K562 (cell line): Measurements from ENCODE around the gene BRMS1. TPM values are rescaled to one million over a fixed set of nuclear protein-coding genes. Genes with fewer than 3 reads are reported as not detected.

ENCODE experiments used
- ATAC-seq: fragments of 200-7000 bp; cut with Tn5 transposase; 3 replicates; pipeline ENCODE4 v1.9.1; 2020; ENCODE audit warnings: moderate library complexity
- BruUV-seq: library from RNA; stranded (reverse); fragments of 400-500 nt; replicated peaks from 2 replicates; lab custom pipeline; 2021; lab: Mats Ljungman, UMichigan
- CTCF ChIA-PET: fragments of 300-600 bp; formaldehyde crosslinking; extraction: SDS; loops from one replicate; lab custom pipeline; 2021; ENCODE audit warnings: low intra/inter-chr PET ratio; lab: Yijun Ruan, JAX
- POLR2A ChIA-PET: fragments of 300-600, 350-650 bp; sonication (Branson Sonifier 250); formaldehyde crosslinking; extraction: SDS; loops from one replicate; lab custom pipeline; 2021; ENCODE audit warnings: antibody characterized with exemption, inconsistent platforms; lab: Yijun Ruan, JAX
- DNase-seq, 4 experiments: peaks; one replicate each; pipeline versions ENCODE4 v3.0.0 to v3.0.0-alpha.2; 2011 to 2018; ENCODE audit warnings: low spot score in 3 of 4, mixed read lengths in 3 of 4; ENCODE audit errors: extremely low read depth in 1 of 4
- FAIRE-seq: peaks from 2 replicates; lab custom pipeline; 2011; peaks lifted over from hg19 to GRCh38; lab: Jason Lieb, UNC
- H2AFZ ChIP-seq: 2 replicates; pipeline ENCODE4 v1.6.0; 2011; ENCODE audit warnings: low read depth, low read length, control low read depth, inconsistent platforms
- H3K27ac ChIP-seq: fragments of 200-600 bp; 3 replicates; pipeline ENCODE4 v1.8.0; 2011; ENCODE audit warnings: low read depth, mild to moderate bottlenecking, control low read depth, inconsistent platforms, low read length, moderate library complexity, mixed read lengths; ENCODE audit errors: extremely low read depth
- H3K27me3 ChIP-seq, 2 experiments: fragments of 300-600 bp in 1 of 2; 2 replicates in 1 of 2; 3 replicates in 1 of 2; pipeline versions ENCODE4 v1.6.0 to v1.8.0; 2011; ENCODE audit warnings: inconsistent platforms in 2 of 2, low read length in 2 of 2, mild to moderate bottlenecking in 1 of 2, mixed read lengths in 1 of 2, moderate library complexity in 1 of 2; ENCODE audit not compliant: control insufficient read depth in 2 of 2, insufficient read depth in 2 of 2
- H3K36me3 ChIP-seq: fragments of 300-600 bp; 3 replicates; pipeline ENCODE4 v1.8.0; 2011; ENCODE audit warnings: mild to moderate bottlenecking, low read length, inconsistent platforms; ENCODE audit not compliant: control insufficient read depth, insufficient read depth
- H3K4me1 ChIP-seq, 2 experiments: fragments of 200-600 bp in 1 of 2; replicated peaks in 1 of 2; 2 replicates in 1 of 2; 3 replicates in 1 of 2; pipeline versions ENCODE4 v1.5.1 to v1.8.0; 2011; ENCODE audit warnings: inconsistent platforms in 2 of 2, low read length in 2 of 2, mild to moderate bottlenecking in 1 of 2, mixed read lengths in 1 of 2, moderate library complexity in 1 of 2; ENCODE audit not compliant: control insufficient read depth in 2 of 2, insufficient read depth in 2 of 2
- H3K4me2 ChIP-seq: 2 replicates; pipeline ENCODE4 v1.6.1; 2011; ENCODE audit warnings: low read length, control low read depth, inconsistent platforms, mixed read lengths; ENCODE audit not compliant: insufficient read depth
- H3K4me3 ChIP-seq: fragments of 200-600 bp; sonication (generic), shearing (Covaris generic); 2 replicates; pipeline ENCODE4 v1.5.1; 2016; ENCODE audit warnings: control low read depth, inconsistent platforms
- H3K79me2 ChIP-seq: fragments of 200-600 bp; 3 replicates; pipeline ENCODE4 v1.8.0; 2011; ENCODE audit warnings: low read length, inconsistent platforms; ENCODE audit not compliant: control insufficient read depth, insufficient read depth
- H3K9ac ChIP-seq, 2 experiments: 2 replicates each; pipeline versions ENCODE4 v1.6.0 to v1.6.1; 2011; ENCODE audit warnings: low read depth in 2 of 2, low read length in 2 of 2, control low read depth in 1 of 2, inconsistent platforms in 1 of 2, mild to moderate bottlenecking in 1 of 2, mixed read lengths in 1 of 2; ENCODE audit not compliant: insufficient read depth in 1 of 2
- H3K9me1 ChIP-seq: one replicate; pipeline ENCODE4 v1.6.0; 2011; ENCODE audit warnings: inconsistent platforms, mild to moderate bottlenecking, low read length, moderate library complexity; ENCODE audit not compliant: control insufficient read depth, insufficient read depth
- H3K9me3 ChIP-seq: replicated peaks from 2 replicates; pipeline ENCODE4 v1.5.1; 2011; ENCODE audit warnings: low read depth, low read length, inconsistent platforms; ENCODE audit not compliant: control insufficient read depth, insufficient read depth
- H4K20me1 ChIP-seq: replicated peaks from 2 replicates; pipeline ENCODE4 v1.6.1; 2011; ENCODE audit warnings: low read length, inconsistent platforms, mixed read lengths; ENCODE audit not compliant: control insufficient read depth, insufficient read depth
- POLR2AphosphoS5 ChIP-seq: IDR thresholded peaks from 2 replicates; pipeline ENCODE4 v1.6.1; 2011; ENCODE audit warnings: mild to moderate bottlenecking, low read depth, low read length, moderate library complexity; ENCODE audit not compliant: control insufficient read depth, insufficient read depth
- POLR2G ChIP-seq: fragments of 200-400 bp; formaldehyde crosslinking; IDR thresholded peaks from 2 replicates; pipeline ENCODE4 v1.6.1; 2017; ENCODE audit warnings: low read depth, mild to moderate bottlenecking, antibody characterized with exemption, low read length, moderate library complexity
- RBFOX2 ChIP-seq: fragments of 200-400 bp; formaldehyde crosslinking; IDR thresholded peaks from 2 replicates; pipeline ENCODE4 v1.6.1; 2017; ENCODE audit warnings: low read depth, mild to moderate bottlenecking, low read length, moderate library complexity
- SP1 ChIP-seq: sonication (generic); formaldehyde crosslinking; IDR thresholded peaks from 2 replicates; pipeline ENCODE4 v1.8.1; 2022; ENCODE audit warnings: mild to moderate bottlenecking, missing genetic modification reagents
- ZNF133 ChIP-seq: fragments of 250-450 bp; sonication (Bioruptor Pico); IDR thresholded peaks from 2 replicates; pipeline ENCODE4 v1.4.0; 2020; ENCODE audit warnings: mild to moderate bottlenecking
- WGBS: fragments of 100-300 bp; shearing (Covaris generic); methylation state at CpG from one replicate; pipeline ENCODE4 v1.1.6; 2016; ENCODE audit warnings: low coverage, mixed read lengths; ENCODE audit not compliant: insufficient coverage; ENCODE audit errors: missing lambda C conversion rate; 5-methylcytosine and 5-hydroxymethylcytosine counted together
- in situ Hi-C: fragments of 300-500 bp; cut with MboI; formaldehyde crosslinking; loops from 4 replicates; pipeline ENCODE4 v1.15.0; 2018; ENCODE audit warnings: inconsistent platforms, mixed read lengths
- intact Hi-C: fragments of 100-400 bp; cut with micrococcal nuclease; formaldehyde crosslinking; loops from 2 replicates; pipeline ENCODE4 v1.14.2; 2022
- polyA plus RNA-seq, 8 experiments: library from polyadenylated mRNA; depleted of rRNA in 4 of 8; stranded (reverse) in 5 of 8; unstranded in 3 of 8; fragments of >200 nt; fragmentation: Nextera tagmentation in 2 of 8; fragmentation: Illumina TruSeq in 1 of 8; extraction: Ambion mirVana in 2 of 8; extraction: Trizol in 1 of 8; gene quantifications; 2 replicates each; pipeline versions ENCODE4 v1.2.1 to v1.2.3, GENCODE V29; 2011 to 2014; ENCODE audit warnings: inconsistent platforms in 1 of 8, missing spikeins in 1 of 8
- total RNA-seq, 7 experiments: library from RNA; depleted of rRNA in 6 of 7; stranded (reverse); fragments of >200 nt in 6 of 7; fragmentation: Illumina TruSeq in 2 of 7; extraction: Trizol in 2 of 7; gene quantifications; 2 replicates each; pipeline versions ENCODE4 v1.2.1 to v1.2.3, GENCODE V29; 2011 to 2021; ENCODE audit warnings: low replicate concordance in 1 of 7

The BRMS1 gene
- total and polyA plus RNA-seq, 9 of the 15 experiments (the other 6 are each of a cell fraction or from before 2014, with no cell fraction given) = 2.2 to 78.8 (median 33.4) TPM

DNA sequence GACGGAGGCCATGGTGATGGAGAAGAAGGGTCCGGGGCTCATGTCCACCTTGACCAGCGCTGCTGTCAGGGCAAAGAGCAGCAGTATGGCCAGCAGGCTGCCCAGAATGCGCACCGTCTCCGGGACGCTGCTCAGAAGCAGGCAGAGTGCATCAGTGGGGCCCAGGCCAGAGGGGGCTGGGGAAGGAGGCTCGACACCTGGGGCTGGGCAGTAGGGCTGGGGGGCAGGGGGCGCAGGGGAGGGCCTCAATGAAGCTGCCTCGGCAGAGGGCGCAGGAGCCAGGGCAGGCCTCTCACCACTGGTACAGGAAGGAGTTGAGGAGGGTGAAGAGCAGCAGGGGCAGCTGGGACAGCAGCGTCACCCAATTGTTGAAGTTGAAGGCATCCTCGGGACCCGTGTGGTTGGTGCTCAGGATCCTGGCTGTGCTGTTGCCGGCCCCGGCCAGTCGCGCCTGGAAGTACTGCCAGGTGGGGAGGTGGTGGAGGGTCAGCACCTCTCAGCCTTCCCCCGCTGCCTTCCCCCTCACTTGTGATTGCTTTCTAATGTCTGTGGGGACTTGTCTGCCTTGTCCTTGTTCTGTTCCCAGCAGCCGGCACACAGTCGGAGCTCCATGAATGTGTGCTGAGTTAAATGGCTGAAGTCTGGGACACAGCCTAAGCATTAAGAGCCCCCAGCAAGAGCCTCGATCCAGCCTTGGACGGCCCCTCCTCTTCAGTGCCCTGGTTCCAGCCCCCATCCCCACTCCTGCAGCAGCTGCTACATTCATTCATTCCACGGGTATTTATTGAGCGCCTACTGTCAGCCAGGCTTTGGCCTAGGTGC, 24.4 kb upstream of the BRMS1 start:
- TF ChIP-seq ZNF133 (CRISPR knock-in tag) (no peak), POLR2AphosphoS5 (0 out of 2 replicates have a peak, but pooled peaks have one; percentile 9), RBFOX2 (peak; percentile 51; the same call in 1 of the 2 replicates), SP1 (0 out of 2 replicates have a peak, but pooled peaks have one; percentile 36), POLR2G (peak; percentile 46)
- peak overlapping the region; percentile 99 for H3K4me2 ChIP-seq
- ATAC-seq = no peak
- H4K20me1 ChIP-seq = peaks cover 11% of the 10 kb centered on the region; the same call in 1 of the 2 replicates
- H3K27me3 ChIP-seq = no peaks in the 10 kb centered on the region
- peak overlapping the region; percentile 93; the same call in 1 of the 2 replicates for H3K4me3 ChIP-seq
- H3K9me3 ChIP-seq = no peaks in the 10 kb centered on the region
- 92% methylated on average over 24 of the region's 25 CpGs for WGBS
- no TSS peak for BruUV-seq
- H2AFZ ChIP-seq = no peak overlapping the region
- in situ Hi-C loops = no loop called here
- ChIA-PET CTCF (no interaction called here), POLR2A (interaction anchor here (0.7 to 1.8 kb wide), 4 partner anchors 9 to 123 kb away, joined by 3 to 6 read pairs (median 4); partner anchors contain the start of gene B4GAT1)
- H3K27ac ChIP-seq = peak overlapping the region; percentile 17; the same call in 1 of the 3 replicates
- H3K9me1 ChIP-seq = peaks cover 7% of the 10 kb centered on the region
- H3K4me1 ChIP-seq = peaks cover 21 to 54% of the 10 kb centered on the region in 2 experiments; a peak in 4 of 5 replicates
- intact Hi-C loops = no loop called here
- peaks cover 51% of the 10 kb centered on the region for H3K79me2 ChIP-seq
- H3K36me3 ChIP-seq = peaks cover 62% of the 10 kb centered on the region
- H3K9ac ChIP-seq = peak overlapping the region; percentile 93 to 96
- FAIRE-seq = no peak
- peak in 1 of 4 experiments; percentile 3 for DNase-seq
